Brain microvascular endothelial cell (primary cell): ENCODE measurements around the gene IFIH1.

ENCODE experiments used
- DNase-seq: peaks from one replicate; pipeline ENCODE4 v3.0.0-alpha.2; 2020
- H3K27ac ChIP-seq: fragments of 250-450 bp; sonication (Bioruptor Pico); 2 replicates; pipeline ENCODE4 v1.5.1; 2020; ENCODE audit warnings: mild to moderate bottlenecking, moderate library complexity
- H3K27me3 ChIP-seq: fragments of 250-450 bp; sonication (Bioruptor Pico); replicated peaks from 2 replicates; pipeline ENCODE4 v1.5.1; 2020; ENCODE audit warnings: mild to moderate bottlenecking
- H3K36me3 ChIP-seq: fragments of 250-450 bp; sonication (Bioruptor Pico); replicated peaks from 2 replicates; pipeline ENCODE4 v1.5.1; 2020; ENCODE audit warnings: mild to moderate bottlenecking
- H3K4me3 ChIP-seq: 2 replicates; pipeline ENCODE4 v1.5.1; 2011; ENCODE audit warnings: low read depth, mild to moderate bottlenecking, control low read depth, low read length, moderate library complexity
- in situ Hi-C: cut with HindIII; loops from 2 replicates; pipeline ENCODE4 v1.10.0; 2017; ENCODE audit warnings: low sequenced_read_pairs, low pct_ligation_motif_present
- TF ChIP-seq, protein P1 (sequence below): IDR thresholded peaks from 2 replicates; pipeline ENCODE4 v1.5.1; 2011; ENCODE audit warnings: low read depth, mild to moderate bottlenecking, moderate library complexity, low read length, control low read depth, inconsistent platforms; ENCODE audit errors: missing control alignments

IFIH1 gene

DNA sequence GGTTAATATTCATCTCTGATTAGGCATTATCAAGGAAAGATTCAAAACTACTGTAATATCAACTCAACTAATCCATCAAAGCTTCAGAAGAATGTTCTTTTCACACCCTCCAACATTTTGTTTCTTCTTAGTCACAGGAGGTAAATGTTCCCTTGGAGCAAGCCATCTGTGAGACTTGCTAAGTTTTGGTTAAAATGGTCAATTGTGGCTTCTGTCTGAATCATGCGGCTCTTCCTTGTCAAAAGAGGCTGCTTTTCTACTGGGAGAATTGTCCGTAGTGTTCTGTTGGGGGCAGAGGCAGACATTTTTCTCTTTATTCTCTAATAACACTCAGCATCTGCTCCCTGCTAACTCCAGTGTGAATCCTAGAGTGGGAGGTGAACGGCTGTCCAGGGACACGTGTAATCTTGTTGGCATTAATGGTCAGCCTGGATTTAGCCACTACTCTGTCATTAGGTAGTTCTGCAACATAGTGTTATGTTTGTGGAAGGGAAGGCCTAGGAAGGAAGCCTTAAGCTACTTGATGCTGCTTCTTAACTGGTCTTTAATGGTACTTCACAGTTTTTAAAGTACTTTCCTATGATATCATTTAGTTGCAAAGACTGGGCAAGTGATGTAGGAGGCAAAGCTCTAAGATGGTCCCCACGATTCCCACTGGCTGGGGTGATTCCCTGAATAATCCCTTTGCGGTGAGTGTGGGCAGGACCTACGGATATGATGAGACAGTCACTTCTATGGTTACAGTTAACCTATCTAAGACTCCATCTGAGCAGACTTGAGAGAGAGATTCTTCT, 52.6 kb downstream of the IFIH1 start:
- DNase-seq = no peak
- Histone ChIP-seq H3K4me3 (no peak overlapping the region), H3K36me3 (no peaks in the 10 kb centered on the region), H3K27me3 (no peaks in the 10 kb centered on the region), H3K27ac (no peak overlapping the region)
- in situ Hi-C loops = no loop called here
- TF ChIP-seq, protein P1, sequence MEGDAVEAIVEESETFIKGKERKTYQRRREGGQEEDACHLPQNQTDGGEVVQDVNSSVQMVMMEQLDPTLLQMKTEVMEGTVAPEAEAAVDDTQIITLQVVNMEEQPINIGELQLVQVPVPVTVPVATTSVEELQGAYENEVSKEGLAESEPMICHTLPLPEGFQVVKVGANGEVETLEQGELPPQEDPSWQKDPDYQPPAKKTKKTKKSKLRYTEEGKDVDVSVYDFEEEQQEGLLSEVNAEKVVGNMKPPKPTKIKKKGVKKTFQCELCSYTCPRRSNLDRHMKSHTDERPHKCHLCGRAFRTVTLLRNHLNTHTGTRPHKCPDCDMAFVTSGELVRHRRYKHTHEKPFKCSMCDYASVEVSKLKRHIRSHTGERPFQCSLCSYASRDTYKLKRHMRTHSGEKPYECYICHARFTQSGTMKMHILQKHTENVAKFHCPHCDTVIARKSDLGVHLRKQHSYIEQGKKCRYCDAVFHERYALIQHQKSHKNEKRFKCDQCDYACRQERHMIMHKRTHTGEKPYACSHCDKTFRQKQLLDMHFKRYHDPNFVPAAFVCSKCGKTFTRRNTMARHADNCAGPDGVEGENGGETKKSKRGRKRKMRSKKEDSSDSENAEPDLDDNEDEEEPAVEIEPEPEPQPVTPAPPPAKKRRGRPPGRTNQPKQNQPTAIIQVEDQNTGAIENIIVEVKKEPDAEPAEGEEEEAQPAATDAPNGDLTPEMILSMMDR = no peak

DNA sequence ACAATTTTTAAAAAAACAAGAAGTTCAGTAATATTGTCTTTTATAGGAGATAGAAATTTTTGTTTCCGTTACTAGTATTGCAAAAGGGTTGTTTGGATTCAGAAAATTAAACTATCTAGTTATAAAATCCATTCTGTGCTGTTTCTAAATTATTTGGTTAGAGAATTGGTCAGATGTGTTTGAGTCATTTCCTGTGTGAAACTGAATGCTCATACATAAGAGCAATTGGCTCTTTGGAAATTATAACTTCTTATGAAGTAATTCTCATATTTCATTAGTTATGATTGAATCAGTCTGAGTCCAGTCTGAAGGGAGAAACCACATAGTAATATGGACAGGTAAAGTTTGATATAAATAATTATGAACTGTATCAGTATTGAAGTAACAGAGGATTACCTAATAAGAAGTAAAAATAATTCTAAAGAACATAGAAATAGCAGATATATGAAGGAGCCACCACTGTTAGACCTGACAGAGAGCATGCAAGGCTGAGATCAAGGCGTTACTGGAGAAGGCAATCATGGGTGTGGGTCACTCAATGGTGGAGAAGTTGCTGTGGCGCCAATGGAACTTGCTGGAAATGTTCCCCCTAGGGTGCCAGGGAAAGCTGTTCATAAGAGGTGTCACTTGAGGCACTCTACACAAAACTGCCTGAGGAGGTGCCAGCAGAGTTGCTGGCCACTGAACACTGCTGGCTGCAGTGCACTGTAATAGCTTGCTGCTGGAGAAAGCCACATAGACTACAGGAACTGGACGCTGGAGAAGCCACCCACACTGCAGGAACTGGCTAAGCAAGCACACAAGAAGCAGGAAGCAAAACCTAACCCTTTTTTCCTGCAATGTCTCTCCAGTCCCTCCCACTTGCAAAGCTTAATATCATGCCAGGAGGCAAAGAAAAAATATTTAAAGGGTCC, 57.2 kb downstream of the IFIH1 start:
- TF ChIP-seq, protein P1 = no peak
- Histone ChIP-seq H3K36me3 (no peaks in the 10 kb centered on the region), H3K4me3 (no peak overlapping the region), H3K27me3 (no peaks in the 10 kb centered on the region), H3K27ac (peak overlapping the region; percentile 76)
- in situ Hi-C loops = no loop called here
- peak; percentile 70 for DNase-seq

DNA sequence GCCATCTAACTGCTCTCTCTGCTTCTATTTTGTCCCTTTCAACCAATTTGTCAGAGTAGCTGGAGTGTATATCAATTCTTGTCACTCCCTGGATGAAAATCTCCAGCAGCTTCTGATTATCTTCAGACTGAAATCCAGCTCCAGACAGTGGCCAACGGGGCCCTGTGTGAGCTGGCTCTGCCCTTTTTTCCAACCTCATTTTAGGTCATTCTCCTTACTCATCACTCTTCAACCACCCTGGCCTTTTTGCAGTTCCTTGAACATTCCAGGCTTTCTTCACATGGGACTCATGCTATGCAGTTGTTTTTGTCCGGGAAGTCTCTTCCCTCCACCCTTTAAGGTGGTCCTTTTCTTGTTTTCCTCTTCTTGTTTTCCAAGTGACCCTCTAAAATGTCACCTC, 59.8 kb downstream of the IFIH1 start:
- TF ChIP-seq, protein P1 = no peak
- no peak overlapping the region for H3K4me3 ChIP-seq
- in situ Hi-C loops = no loop called here
- DNase-seq = no peak
- H3K27ac ChIP-seq = peak overlapping the region; percentile 72
- no peaks in the 10 kb centered on the region for H3K27me3 ChIP-seq
- no peaks in the 10 kb centered on the region for H3K36me3 ChIP-seq

DNA sequence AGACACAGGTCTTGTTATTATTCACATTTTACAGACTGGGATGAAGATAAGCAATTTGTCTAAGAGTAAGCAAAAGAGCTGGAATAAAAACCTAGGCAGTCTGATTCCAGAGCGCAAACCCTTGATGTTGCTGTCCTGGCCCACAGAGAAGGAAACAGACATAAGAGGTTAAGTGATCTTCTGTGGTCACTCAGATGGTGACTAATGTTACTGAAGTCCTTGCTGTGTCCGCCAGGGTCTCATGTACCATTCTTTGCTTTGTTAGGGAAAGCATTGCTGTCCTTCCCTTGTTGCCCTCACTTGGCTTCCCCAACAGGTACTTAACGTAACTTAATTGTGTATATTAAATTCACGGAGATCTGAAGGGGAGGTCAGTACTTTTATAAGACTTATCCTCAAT, 60.3 kb downstream of the IFIH1 start:
- no peaks in the 10 kb centered on the region for H3K27me3 ChIP-seq
- no peaks in the 10 kb centered on the region for H3K36me3 ChIP-seq
- in situ Hi-C loops = no loop called here
- no peak overlapping the region for H3K4me3 ChIP-seq
- TF ChIP-seq, protein P1 = peak; percentile 41
- H3K27ac ChIP-seq = peak overlapping the region; percentile 72
- DNase-seq = no peak

- Histone ChIP-seq H3K27ac (no peak overlapping the region), H3K4me3 (no peak overlapping the region), H3K36me3 (no peaks in the 10 kb centered on the region), H3K27me3 (no peaks in the 10 kb centered on the region)
- no peak for DNase-seq
- TF ChIP-seq, protein P1 = no peak
- in situ Hi-C loops = no loop called here
Observed at GRCh38 chr2:162257425-162257824, 61.1 kb downstream of the IFIH1 start.
